ENCODE data around the gene IGSF6. TPM values are rescaled to one million over a fixed set of nuclear protein-coding genes. Genes with fewer than 3 reads are reported as not detected.

The IGSF6 gene
- total and polyA plus RNA-seq, 2 of the 8 experiments (the other 6 are each of a cell fraction or from before 2014, with no cell fraction given): not detected

DNA sequence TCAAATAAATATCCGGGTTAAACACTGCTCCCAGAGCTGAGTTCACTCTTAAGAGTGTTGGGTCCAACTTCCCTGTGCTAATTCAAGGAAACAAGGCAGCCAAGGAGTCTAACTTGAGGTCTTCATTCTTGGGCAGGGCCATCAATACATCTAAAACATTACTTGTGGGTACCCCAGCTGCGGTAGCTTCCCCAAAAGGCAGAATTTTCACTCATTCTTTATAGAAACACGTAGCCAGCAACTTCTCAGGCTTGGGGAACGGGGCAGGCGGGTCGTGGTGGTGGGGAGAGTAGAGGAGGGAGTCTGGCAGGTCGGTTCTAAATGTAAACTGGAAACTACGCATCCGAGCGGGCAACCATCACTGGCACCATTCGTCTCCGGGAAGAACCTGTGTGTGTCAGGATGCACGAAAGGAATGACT is 53.7 kb downstream of the IGSF6 start:
- peaks cover 0 to 2% of the 10 kb centered on the region in 2 experiments for H4K20me1 ChIP-seq (replicated peaks in 1 of 2; ENCODE audit: control insufficient read depth in 1 of 2, insufficient read depth in 2 of 2, low read length in 2 of 2)
- WGBS, 2 experiments (ENCODE audit: extremely low coverage in 1 of 2, insufficient coverage in 1 of 2, insufficient read length in 1 of 2, insufficient replicate concordance in 2 of 2, low coverage in 1 of 2, low lambda C conversion rate in 2 of 2, missing lambda C conversion rate in 1 of 2): 11% methylated on average over 13 of the region's 13 CpGs; no CpG with 5 or more reads in 1 of the 2 experiments
- no peaks in the 10 kb centered on the region for H3K79me1 ChIP-seq (ENCODE audit: low read depth, low read length)
- H2BK20ac ChIP-seq (ENCODE audit: low read length): no peak overlapping the region
- DNase-seq (ENCODE audit: low read depth in 1 of 2, low spot score in 2 of 2) (no peak), FAIRE-seq (no peak)
- H3K4me1 ChIP-seq (replicated peaks in 1 of 4; ENCODE audit: control insufficient read depth in 3 of 4, insufficient read depth in 4 of 4, low read length in 3 of 4): peaks cover 0 to 4% (median 0%) of the 10 kb centered on the region in 4 experiments; a peak in 2 of 7 replicates
- H2BK12ac ChIP-seq (ENCODE audit: low read depth, low read length): no peak overlapping the region
- H2BK5ac ChIP-seq (ENCODE audit: low read depth, low read length): peak overlapping the region; percentile 71
- peak overlapping the region; percentile 68 for H4K91ac ChIP-seq (replicated peaks; ENCODE audit: insufficient read length, low read length)
- H3K27ac ChIP-seq (ENCODE audit: low read depth, low read length): peak overlapping the region; percentile 72
- ChIA-PET CTCF (ENCODE audit: partially characterized antibody) (no interaction called here), POLR2A (ENCODE audit: partially characterized antibody) (interaction anchor here (0.7 to 1.2 kb wide), 5 partner anchors 9 to 117 kb away, joined by 3 to 5 read pairs (median 4); no protein-coding TSS in a partner anchor)
- H3K4ac ChIP-seq (replicated peaks; ENCODE audit: insufficient read length, low read depth, low read length): peak overlapping the region; percentile 49
- peaks cover 8% of the 10 kb centered on the region for H3K23me2 ChIP-seq (ENCODE audit: low read depth, low read length)
- H3K23ac ChIP-seq (ENCODE audit: insufficient read length): no peak overlapping the region
- peak overlapping the region; percentile 61 to 99 (median 88) for H3K4me3 ChIP-seq (ENCODE audit: extremely low read depth in 1 of 4, insufficient read depth in 2 of 4, low read depth in 3 of 4, low read length in 4 of 4)
- H3K9ac ChIP-seq (replicated peaks in 1 of 4; ENCODE audit: extremely low read depth in 1 of 4, low read depth in 3 of 4, low read length in 3 of 4): peak overlapping the region; percentile 76 to 98 (median 89)
- peak overlapping the region; percentile 96 for H2AFZ ChIP-seq (ENCODE audit: low read length)
- H3K4me2 ChIP-seq (ENCODE audit: insufficient read depth in 1 of 2, low read depth in 2 of 2, low read length in 2 of 2): peak overlapping the region; percentile 84 to 87
- H3K79me2 ChIP-seq (ENCODE audit: control insufficient read depth in 1 of 2, insufficient read depth in 2 of 2, low read length in 2 of 2): peaks cover 3 to 36% of the 10 kb centered on the region in 2 experiments; a peak in 3 of 4 replicates
- peak overlapping the region; percentile 63 for H3K18ac ChIP-seq (ENCODE audit: extremely low read depth, low read length)
- no peaks in the 10 kb centered on the region for H3K36me3 ChIP-seq (ENCODE audit: control insufficient read depth in 2 of 4, insufficient read depth in 4 of 4, low read length in 3 of 4)
- no peak overlapping the region for H3K14ac ChIP-seq (ENCODE audit: insufficient read length)
- H2BK120ac ChIP-seq (replicated peaks; ENCODE audit: low read depth, low read length): no peak overlapping the region
- no peaks in the 10 kb centered on the region for H3K27me3 ChIP-seq (replicated peaks in 1 of 4; ENCODE audit: control insufficient read depth in 3 of 4, extremely low read depth in 1 of 4, insufficient read depth in 3 of 4, low read length in 3 of 4)
- no peak overlapping the region for H3K56ac ChIP-seq (replicated peaks; ENCODE audit: insufficient read length, low read depth, low read length)
- no peaks in the 10 kb centered on the region for H3K9me3 ChIP-seq (ENCODE audit: insufficient read depth in 2 of 2, low read depth in 1 of 2, low read length in 1 of 2)
- H2BK15ac ChIP-seq (ENCODE audit: low read length): no peak overlapping the region
- H2AK5ac ChIP-seq (ENCODE audit: low read depth, low read length): no peak overlapping the region
- H4K5ac ChIP-seq (ENCODE audit: insufficient read length, low read depth, low read length): peak overlapping the region; percentile 87
- peak overlapping the region; percentile 98; the same call in 1 of the 2 replicates for H4K8ac ChIP-seq (ENCODE audit: extremely low read depth, insufficient read depth, low read length)
- TF ChIP-seq EZH2 (IDR thresholded peaks at IDR 0.05; ENCODE audit: low read depth, low read length, severe bottlenecking): no peak
- no peak for TF ChIP-seq JUN (IDR thresholded peaks at IDR 0.05; ENCODE audit: low read depth, low read length)
- no peak for TF ChIP-seq TAF1 (IDR thresholded peaks at IDR 0.05; ENCODE audit: low read depth, low read length)
- no peak for TF ChIP-seq TCF12 (IDR thresholded peaks at IDR 0.05; ENCODE audit: low read depth, low read length)
